NCI-H146 treated with DMSO at 0.1 percent for 48 hours (cell line): ENCODE measurements around the gene DYNC2I2.
"Not testable (repeated sequence)": the region's sequence is repeated elsewhere in the genome, so short reads cannot be mapped to it uniquely, and the experiment has no call there.

Experiments used
- DNase-seq: peaks from one replicate; lab custom pipeline; 2025; ENCODE audit not compliant: unreplicated experiment; lab: John Stamatoyannopoulos, UW

DYNC2I2 gene

DNA sequence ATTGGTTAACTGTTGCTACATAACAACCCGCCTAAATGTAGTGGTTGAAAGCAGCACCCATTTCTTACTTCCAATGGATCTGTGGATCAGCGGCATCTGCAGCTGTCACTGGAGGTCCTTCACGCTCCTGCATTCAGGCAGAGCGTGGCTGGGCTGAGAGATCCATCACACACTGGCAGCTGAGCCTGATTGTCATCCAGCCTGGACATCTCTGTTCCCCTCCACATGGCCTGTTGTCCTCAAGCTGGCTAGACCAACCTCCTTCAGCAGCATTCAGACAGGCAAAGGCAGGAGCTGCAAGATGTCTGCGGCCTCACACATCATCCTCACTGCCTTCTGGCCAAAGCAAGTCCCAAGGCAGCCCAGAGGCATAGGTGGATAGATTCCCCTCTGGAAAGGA is 36.9 kb downstream of the DYNC2I2 start:
- DNase-seq, result no peak

DNA sequence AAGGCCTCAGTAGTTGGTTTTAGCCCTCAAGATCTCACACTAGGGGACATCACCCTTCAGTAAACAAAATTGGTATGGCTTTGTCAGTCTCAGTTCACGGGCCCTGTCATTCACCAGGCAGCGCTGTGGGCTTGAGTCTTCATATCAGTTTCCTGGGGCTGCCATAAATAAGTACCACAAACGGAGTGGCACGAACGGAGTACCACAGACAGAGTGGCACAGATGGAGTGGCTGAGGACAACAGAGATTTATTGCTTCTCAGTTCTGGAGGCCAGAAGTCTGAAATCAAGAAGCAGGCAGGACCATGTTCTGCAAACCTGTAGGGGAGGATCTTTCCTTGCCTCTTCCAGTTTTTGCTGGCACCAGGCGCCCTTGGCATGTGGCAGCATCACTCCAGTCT is 37.5 kb downstream of the DYNC2I2 start:
- DNase-seq, result no peak

DNA sequence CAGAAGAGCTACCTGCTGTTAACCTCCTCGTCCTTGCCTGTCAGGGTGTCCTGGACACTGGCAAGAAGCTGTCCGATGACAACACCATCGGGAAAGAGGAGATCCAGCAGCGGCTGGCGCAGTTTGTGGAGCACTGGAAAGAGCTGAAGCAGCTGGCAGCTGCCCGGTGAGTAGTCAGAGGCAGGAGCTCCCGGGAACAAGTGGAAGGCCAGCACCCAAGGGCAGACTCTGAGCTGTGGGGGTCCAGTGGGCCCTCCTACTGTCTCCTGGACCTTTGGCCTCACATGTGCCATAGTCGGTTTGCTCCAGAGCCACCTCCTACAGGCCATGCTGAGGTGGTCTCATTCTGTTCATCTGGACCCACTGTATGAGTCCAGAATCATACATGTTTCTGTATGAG is 38.7 kb downstream of the DYNC2I2 start:
- DNase-seq, result no peak

- DNase-seq, result no peak
Observed at GRCh38 chr9:128615571-128615970, 41.1 kb downstream of the DYNC2I2 start.

- DNase-seq, result no peak
Observed at GRCh38 chr9:128614728-128615127, 41.9 kb downstream of the DYNC2I2 start.

DNA sequence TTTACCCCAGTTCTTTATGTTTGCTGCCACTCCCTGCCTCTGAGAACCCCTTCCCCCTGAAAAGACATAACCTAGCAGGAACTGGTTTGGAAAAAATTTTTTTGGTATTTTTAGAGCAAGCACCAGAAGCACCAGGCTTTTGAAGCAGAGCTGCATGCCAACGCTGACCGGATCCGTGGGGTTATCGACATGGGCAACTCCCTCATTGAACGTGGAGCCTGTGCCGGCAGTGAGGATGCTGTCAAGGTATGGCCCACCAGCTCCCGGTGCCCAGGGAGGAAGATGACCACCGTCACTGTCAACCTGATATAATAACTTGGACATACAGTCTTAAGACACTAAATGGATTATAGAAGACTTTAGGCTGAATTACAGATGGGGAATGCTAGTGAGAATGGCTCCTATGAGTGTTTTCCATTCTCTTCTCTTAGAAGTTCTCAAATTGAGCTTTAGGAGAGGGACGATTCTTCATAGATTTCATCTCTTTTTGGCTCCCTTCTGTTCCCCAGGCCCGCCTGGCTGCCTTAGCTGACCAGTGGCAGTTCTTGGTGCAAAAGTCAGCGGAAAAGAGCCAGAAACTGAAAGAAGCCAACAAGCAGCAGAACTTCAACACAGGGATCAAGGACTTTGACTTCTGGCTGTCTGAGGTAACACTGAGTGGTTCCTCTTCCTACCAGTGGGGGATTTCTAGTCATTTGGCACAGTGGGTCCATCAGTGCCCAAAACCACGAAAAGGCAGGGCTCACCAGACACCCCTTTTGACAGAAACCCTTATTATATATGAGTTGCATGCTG is 44.9 kb downstream of the DYNC2I2 start:
- no peak for DNase-seq

DNA sequence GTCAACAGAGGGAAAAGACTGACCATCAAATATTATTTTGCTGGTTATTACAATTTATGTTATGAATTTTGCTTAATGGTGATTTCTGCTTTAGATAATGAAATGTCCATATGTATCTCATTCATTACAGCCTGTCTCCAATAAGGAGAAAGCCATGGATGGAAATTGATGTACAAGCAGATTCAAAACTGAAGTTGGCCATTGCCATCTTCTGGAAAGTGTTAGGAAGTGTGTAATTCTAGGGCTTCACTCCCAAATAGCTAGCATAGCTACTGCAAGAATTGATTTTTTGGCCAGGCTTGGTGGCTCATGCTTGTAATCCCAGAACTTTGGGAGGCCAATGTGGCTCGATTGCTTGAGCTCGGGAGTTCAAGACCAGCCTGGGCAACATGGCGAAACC is 45.8 kb downstream of the DYNC2I2 start:
- DNase-seq, result no peak

GRCh38 chr9:128607642-128608350 is 48.9 kb downstream of the DYNC2I2 start:
- no peak for DNase-seq

GRCh38 chr9:128603697-128604096 is 53.0 kb downstream of the DYNC2I2 start:
- DNase-seq, result no peak

- DNase-seq, result no peak
Observed at GRCh38 chr9:128600099-128600498, 56.5 kb downstream of the DYNC2I2 start.

DNA sequence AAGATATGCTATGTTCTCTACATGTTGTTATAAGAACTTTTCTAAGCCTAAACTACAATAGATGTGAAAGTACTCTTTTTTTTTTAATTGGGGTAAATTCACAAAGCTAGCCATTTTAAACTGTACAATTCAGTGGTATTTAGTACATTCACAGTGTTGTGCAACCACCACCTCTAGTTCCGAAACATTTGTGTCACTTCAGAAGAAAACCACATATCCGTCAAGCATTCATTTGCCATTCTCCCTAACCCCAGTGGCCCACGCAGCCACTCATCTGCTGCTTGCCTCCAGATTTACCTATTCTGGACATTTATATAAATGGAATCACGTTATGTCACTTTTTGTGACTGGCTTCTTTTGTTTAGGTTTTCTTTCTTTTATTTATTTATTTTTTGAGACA is 61.2 kb downstream of the DYNC2I2 start:
- DNase-seq, result no peak

DNA sequence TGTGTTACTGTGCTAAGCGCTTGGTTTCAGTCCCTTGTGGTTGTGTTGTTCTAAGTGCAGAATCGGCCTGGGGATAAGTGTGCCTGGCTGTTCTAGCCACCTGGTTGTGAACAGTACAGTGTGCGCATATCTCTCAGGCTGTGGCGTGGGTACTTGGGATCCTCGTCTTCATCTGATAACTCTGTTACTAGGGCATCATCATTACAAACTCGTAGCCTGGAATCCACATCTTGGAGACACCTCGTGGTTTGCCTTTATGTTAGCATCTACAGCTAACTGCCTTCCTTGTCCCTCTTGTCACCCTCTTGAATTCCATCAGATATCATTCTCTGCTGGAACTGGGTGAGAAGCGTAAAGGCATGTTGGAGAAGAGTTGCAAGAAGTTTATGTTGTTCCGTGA is 62.8 kb downstream of the DYNC2I2 start:
- DNase-seq, result no peak

- no peak for DNase-seq
Observed at GRCh38 chr9:128593039-128593438, 63.6 kb downstream of the DYNC2I2 start.

GRCh38 chr9:128588581-128589233 is 67.9 kb downstream of the DYNC2I2 start:
- DNase-seq, result no peak

- DNase-seq, result no peak
Observed at GRCh38 chr9:128587453-128587852, 69.2 kb downstream of the DYNC2I2 start.

DNA sequence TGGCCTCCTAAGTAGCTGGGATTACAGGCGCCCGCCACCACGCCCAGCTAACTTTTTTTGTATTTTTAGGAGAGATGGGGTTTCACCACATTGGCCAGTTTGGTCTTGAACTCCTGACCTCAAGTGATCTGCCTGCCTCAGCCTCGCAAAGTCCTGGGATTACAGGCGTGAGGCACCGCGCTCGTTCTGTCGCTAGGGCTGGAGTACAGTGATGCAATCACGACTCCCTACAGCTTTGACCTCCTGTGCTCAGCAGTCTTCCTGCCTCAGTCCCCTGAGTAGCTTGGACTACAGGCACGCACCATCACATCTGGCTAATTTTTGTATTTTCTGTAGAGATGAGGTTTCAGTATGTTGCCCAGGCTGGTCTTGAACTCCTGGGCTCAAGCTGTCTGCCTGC is 69.7 kb downstream of the DYNC2I2 start:
- not testable (repeated sequence) for DNase-seq

- not testable (repeated sequence) for DNase-seq
Observed at GRCh38 chr9:128585155-128585554, 71.5 kb downstream of the DYNC2I2 start.
